ENCODE results near the gene CRKL. TPM values are rescaled to one million over a fixed set of nuclear protein-coding genes. Genes with fewer than 3 reads are reported as not detected.

The CRKL gene
- total RNA-seq, 1 donor from 2014 or later = 59.5 TPM

DNA sequence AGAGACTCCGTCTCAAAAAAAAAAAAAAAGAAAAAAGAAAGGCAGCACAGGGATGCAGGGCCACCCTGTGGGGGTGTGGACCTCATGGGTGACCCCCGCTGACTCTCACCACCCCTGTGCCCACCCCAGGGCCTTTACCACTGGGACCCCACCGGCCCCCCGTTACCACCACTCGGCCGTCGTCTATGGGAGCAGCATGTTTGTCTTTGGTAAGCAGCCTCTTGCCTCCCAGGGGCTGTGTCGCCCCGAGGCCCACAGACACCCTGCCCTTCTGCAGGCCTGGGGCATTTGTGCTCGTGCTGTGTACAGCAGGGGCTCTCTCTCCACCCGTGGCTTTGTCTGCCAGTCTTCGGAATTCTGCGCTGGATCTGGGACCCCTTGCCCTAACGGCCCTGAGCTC lies 70.2 kb downstream of the CRKL start:
- no peak overlapping the region for H3K4me3 Mint-ChIP-seq (ENCODE audit: unreplicated experiment)
- H3K4me1 Mint-ChIP-seq (ENCODE audit: low read depth, unreplicated experiment) = no peaks in the 10 kb centered on the region

DNA sequence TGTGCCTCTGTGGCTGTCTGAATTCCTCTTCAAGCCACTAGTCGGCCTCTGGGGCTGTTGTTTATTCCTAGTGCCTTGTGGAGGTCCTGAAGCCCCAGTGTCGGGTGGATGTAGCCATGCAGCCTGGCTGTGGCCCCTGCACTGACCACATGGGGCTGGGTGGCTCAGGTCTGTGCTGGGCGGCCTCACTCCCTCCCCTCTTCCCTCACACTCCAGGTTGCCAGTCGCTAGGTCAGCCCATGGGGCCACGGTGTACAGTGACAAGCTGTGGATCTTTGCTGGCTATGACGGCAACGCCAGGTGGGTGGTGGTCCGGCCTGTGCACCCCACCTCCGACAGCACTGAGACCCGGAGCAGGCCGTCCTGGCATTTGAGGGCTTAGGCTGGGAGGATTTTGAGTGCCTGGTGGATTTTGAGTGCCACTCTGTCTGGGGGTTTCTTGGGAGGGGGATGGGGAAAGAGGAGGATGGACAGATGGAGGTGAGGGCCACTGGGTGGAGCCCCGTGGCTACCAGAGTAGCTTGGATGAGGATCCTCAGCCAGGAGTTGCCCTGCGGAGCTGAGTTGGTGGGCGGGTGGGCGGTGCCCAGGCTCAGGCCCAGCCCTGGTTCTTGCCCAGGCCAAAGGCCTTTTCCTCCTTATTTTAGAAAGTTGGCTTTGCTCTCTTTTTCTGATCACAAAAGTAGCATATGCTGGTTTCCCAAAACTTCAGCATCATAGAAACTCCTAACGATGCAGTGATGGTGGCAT lies 71.5 kb downstream of the CRKL start:
- H3K4me3 Mint-ChIP-seq (ENCODE audit: unreplicated experiment) = no peak overlapping the region
- peaks cover 12% of the 10 kb centered on the region for H3K36me3 Mint-ChIP-seq (ENCODE audit: low read depth, unreplicated experiment)

More for the DNA sequence above, 70.2 kb downstream of the CRKL start:
- peaks cover 17% of the 10 kb centered on the region for H3K36me3 Mint-ChIP-seq (ENCODE audit: low read depth, unreplicated experiment)
- no peak overlapping the region for H3K4me2 ChIP-seq (ENCODE audit: low read length)
- peaks cover 18% of the 10 kb centered on the region for H4K20me1 ChIP-seq (ENCODE audit: insufficient read depth, low read length)
- H3K4me3 ChIP-seq (ENCODE audit: insufficient read depth, low read depth, low read length) = no peak overlapping the region
- H2AFZ ChIP-seq (ENCODE audit: low read depth, low read length) = no peak overlapping the region
- peaks cover 20% of the 10 kb centered on the region for H3K79me2 ChIP-seq (ENCODE audit: insufficient read depth, low read length)
- H3K27me3 ChIP-seq (ENCODE audit: insufficient read depth, low read length) = no peaks in the 10 kb centered on the region
- H3K27ac ChIP-seq (ENCODE audit: low read depth, low read length) = no peak overlapping the region
- no peak overlapping the region for H3K27ac Mint-ChIP-seq (ENCODE audit: unreplicated experiment)
- FAIRE-seq = no peak
- H3K4me1 ChIP-seq (ENCODE audit: insufficient read depth, low read length) = peaks cover 14% of the 10 kb centered on the region
- no peaks in the 10 kb centered on the region for H3K27me3 Mint-ChIP-seq (ENCODE audit: low read depth, unreplicated experiment)
- no peaks in the 10 kb centered on the region for H3K9me3 ChIP-seq (ENCODE audit: insufficient read depth, low read depth, low read length)
- no peak overlapping the region for H3K9ac ChIP-seq (ENCODE audit: low read length)
- TF ChIP-seq, protein P1, sequence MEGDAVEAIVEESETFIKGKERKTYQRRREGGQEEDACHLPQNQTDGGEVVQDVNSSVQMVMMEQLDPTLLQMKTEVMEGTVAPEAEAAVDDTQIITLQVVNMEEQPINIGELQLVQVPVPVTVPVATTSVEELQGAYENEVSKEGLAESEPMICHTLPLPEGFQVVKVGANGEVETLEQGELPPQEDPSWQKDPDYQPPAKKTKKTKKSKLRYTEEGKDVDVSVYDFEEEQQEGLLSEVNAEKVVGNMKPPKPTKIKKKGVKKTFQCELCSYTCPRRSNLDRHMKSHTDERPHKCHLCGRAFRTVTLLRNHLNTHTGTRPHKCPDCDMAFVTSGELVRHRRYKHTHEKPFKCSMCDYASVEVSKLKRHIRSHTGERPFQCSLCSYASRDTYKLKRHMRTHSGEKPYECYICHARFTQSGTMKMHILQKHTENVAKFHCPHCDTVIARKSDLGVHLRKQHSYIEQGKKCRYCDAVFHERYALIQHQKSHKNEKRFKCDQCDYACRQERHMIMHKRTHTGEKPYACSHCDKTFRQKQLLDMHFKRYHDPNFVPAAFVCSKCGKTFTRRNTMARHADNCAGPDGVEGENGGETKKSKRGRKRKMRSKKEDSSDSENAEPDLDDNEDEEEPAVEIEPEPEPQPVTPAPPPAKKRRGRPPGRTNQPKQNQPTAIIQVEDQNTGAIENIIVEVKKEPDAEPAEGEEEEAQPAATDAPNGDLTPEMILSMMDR (IDR thresholded peaks at IDR 0.05; ENCODE audit: insufficient read depth, low read depth, low read length) = no peak
- no peak for TF ChIP-seq EZH2 (IDR thresholded peaks at IDR 0.05; ENCODE audit: insufficient read depth, low read length)
- peaks cover 7% of the 10 kb centered on the region for H3K36me3 ChIP-seq (ENCODE audit: insufficient read depth, low read length)
- no peak for DNase-seq (ENCODE audit: low read depth)
- no peaks in the 10 kb centered on the region for H3K9me3 Mint-ChIP-seq (ENCODE audit: unreplicated experiment)

More for the DNA sequence above, 71.5 kb downstream of the CRKL start:
- peaks cover 6% of the 10 kb centered on the region for H3K79me2 ChIP-seq (ENCODE audit: insufficient read depth, low read length)
- H3K9me3 ChIP-seq (ENCODE audit: insufficient read depth, low read depth, low read length) = no peaks in the 10 kb centered on the region
- H3K9ac ChIP-seq (ENCODE audit: low read length) = no peak overlapping the region
- H3K4me1 ChIP-seq (ENCODE audit: insufficient read depth, low read length) = peaks cover 6% of the 10 kb centered on the region
- H3K36me3 ChIP-seq (ENCODE audit: insufficient read depth, low read length) = peaks cover 7% of the 10 kb centered on the region
- no peak overlapping the region for H3K27ac ChIP-seq (ENCODE audit: low read depth, low read length)
- Mint-ChIP-seq H3K9me3 (ENCODE audit: unreplicated experiment) (no peaks in the 10 kb centered on the region), H3K27ac (ENCODE audit: unreplicated experiment) (no peak overlapping the region), H3K27me3 (ENCODE audit: low read depth, unreplicated experiment) (no peaks in the 10 kb centered on the region), H3K4me1 (ENCODE audit: low read depth, unreplicated experiment) (no peaks in the 10 kb centered on the region)
- no peak overlapping the region for H2AFZ ChIP-seq (ENCODE audit: low read depth, low read length)
- FAIRE-seq (no peak), DNase-seq (ENCODE audit: low read depth) (no peak)
- no peak overlapping the region for H3K4me3 ChIP-seq (ENCODE audit: insufficient read depth, low read depth, low read length)
- no peak overlapping the region for H3K4me2 ChIP-seq (ENCODE audit: low read length)
- TF ChIP-seq EZH2 (IDR thresholded peaks at IDR 0.05; ENCODE audit: insufficient read depth, low read length) = no peak
- TF ChIP-seq, protein P1 (IDR thresholded peaks at IDR 0.05; ENCODE audit: insufficient read depth, low read depth, low read length) = no peak
- no peaks in the 10 kb centered on the region for H3K27me3 ChIP-seq (ENCODE audit: insufficient read depth, low read length)
- peaks cover 20% of the 10 kb centered on the region for H4K20me1 ChIP-seq (ENCODE audit: insufficient read depth, low read length)

Data from astrocyte (in vitro differentiated cells and primary cell).